GM21786 (cell line): ENCODE results near the gene RFWD3.

Experiments
- ATAC-seq: cut with Tn5 transposase; IDR thresholded peaks from one replicate; pipeline ENCODE4 v1.9.1; 2021; ENCODE audit not compliant: unreplicated experiment

RFWD3 gene

GRCh38 chr16:74623214-74623838 is 43.4 kb downstream of the RFWD3 start:
- no peak for ATAC-seq

GRCh38 chr16:74622005-74622404 is 44.7 kb downstream of the RFWD3 start:
- no peak for ATAC-seq

- no peak for ATAC-seq
These were observed 49.4 kb downstream of the RFWD3 start for GRCh38 chr16:74617206-74617788.

- no peak for ATAC-seq
These were observed 55.0 kb downstream of the RFWD3 start for GRCh38 chr16:74611721-74612120.

GRCh38 chr16:74608944-74609343 is 57.7 kb downstream of the RFWD3 start:
- no peak for ATAC-seq

- ATAC-seq, result no peak
These were observed 58.3 kb downstream of the RFWD3 start for GRCh38 chr16:74608381-74608780.

GRCh38 chr16:74607962-74608356 is 58.7 kb downstream of the RFWD3 start:
- ATAC-seq, result no peak

GRCh38 chr16:74607310-74607961 is 59.2 kb downstream of the RFWD3 start:
- peak; percentile 26 for ATAC-seq

- ATAC-seq, result peak; percentile 93
These were observed 60.0 kb downstream of the RFWD3 start, which contains the start of gene GLG1 for GRCh38 chr16:74606521-74607309. Gene GLG1 (minus strand): TSS chr16:74607114. CDS start chr16:74607094, 20 bp downstream.

- no peak for ATAC-seq
These were observed 60.7 kb downstream of the RFWD3 start for GRCh38 chr16:74605746-74606520.

- no peak for ATAC-seq
These were observed 61.3 kb downstream of the RFWD3 start for GRCh38 chr16:74605332-74605731.

GRCh38 chr16:74603848-74604247 is 62.8 kb downstream of the RFWD3 start:
- ATAC-seq, result no peak

GRCh38 chr16:74601126-74601871 is 65.4 kb downstream of the RFWD3 start:
- ATAC-seq, result peak; percentile 83

GRCh38 chr16:74596586-74596985 is 70.1 kb downstream of the RFWD3 start:
- ATAC-seq, result no peak

GRCh38 chr16:74592847-74593246 is 73.8 kb downstream of the RFWD3 start:
- ATAC-seq, result no peak

GRCh38 chr16:74591876-74592650 is 74.6 kb downstream of the RFWD3 start:
- no peak for ATAC-seq

GRCh38 chr16:74586948-74587347 is 79.7 kb downstream of the RFWD3 start:
- ATAC-seq, result no peak

- no peak for ATAC-seq
These were observed 80.7 kb downstream of the RFWD3 start for GRCh38 chr16:74585846-74586443.
